OCI-LY1 (cell line): Measurements from ENCODE around the gene CXCL17.
"Not testable (repeated sequence)": the region's sequence is repeated elsewhere in the genome, so short reads cannot be mapped to it uniquely, and the experiment has no call there.

Experiments used
- H2AFZ ChIP-seq: fragments of 200-600 bp; sonication (generic), shearing (Covaris generic); 2 replicates; pipeline ENCODE4 v1.6.0; 2014; ENCODE audit warnings: antibody characterized with exemption, mild to moderate bottlenecking, low read length
- H3F3A ChIP-seq: fragments of 200-600 bp; sonication (generic), shearing (Covaris generic); 2 replicates; pipeline ENCODE4 v1.6.0; 2014; ENCODE audit warnings: mild to moderate bottlenecking, antibody characterized with exemption, low read length, moderate library complexity; ENCODE audit not compliant: insufficient read depth
- H3K27ac ChIP-seq: fragments of 200-600 bp; sonication (generic); 2 replicates; pipeline ENCODE4 v1.5.1; 2014; ENCODE audit warnings: low read length, mixed run types, mild to moderate bottlenecking, low read depth; ENCODE audit not compliant: poor library complexity, severe bottlenecking
- H3K27me3 ChIP-seq: fragments of 200-600 bp; sonication (generic); 2 replicates; pipeline ENCODE4 v1.6.0; 2014; ENCODE audit warnings: antibody characterized with exemption, mild to moderate bottlenecking, low read length, moderate library complexity; ENCODE audit not compliant: insufficient read depth
- H3K36me3 ChIP-seq: fragments of 200-600 bp; sonication (generic); 2 replicates; pipeline ENCODE4 v1.6.1; 2014; ENCODE audit warnings: mild to moderate bottlenecking, antibody characterized with exemption, low read length, moderate library complexity, mixed read lengths; ENCODE audit not compliant: insufficient read depth
- H3K4me1 ChIP-seq: fragments of 200-600 bp; sonication (generic); 2 replicates; pipeline ENCODE4 v1.5.1; 2014; ENCODE audit warnings: mild to moderate bottlenecking, low read length, moderate library complexity; ENCODE audit not compliant: insufficient read depth, severe bottlenecking
- H3K4me2 ChIP-seq: fragments of 200-600 bp; sonication (generic), shearing (Covaris generic); 2 replicates; pipeline ENCODE4 v1.6.1; 2014; ENCODE audit warnings: low read length
- H3K4me3 ChIP-seq: fragments of 200-600 bp; sonication (generic); 2 replicates; pipeline ENCODE4 v1.5.1; 2014; ENCODE audit warnings: low read length, low read depth, mild to moderate bottlenecking, mixed read lengths; ENCODE audit not compliant: poor library complexity, severe bottlenecking
- H3K79me2 ChIP-seq: fragments of 200-600 bp; shearing (Covaris generic); 2 replicates; pipeline ENCODE4 v1.6.1; 2016; ENCODE audit warnings: mixed run types, low read length, mixed read lengths; ENCODE audit not compliant: insufficient read depth
- H3K9ac ChIP-seq: fragments of 200-600 bp; sonication (generic), shearing (Covaris generic); 2 replicates; pipeline ENCODE4 v1.6.1; 2014; ENCODE audit warnings: mild to moderate bottlenecking, low read length, mixed read lengths
- H3K9me2 ChIP-seq: fragments of 200-600 bp; sonication (generic), shearing (Covaris generic); 2 replicates; pipeline ENCODE4 v1.6.1; 2014; ENCODE audit warnings: low read depth, mild to moderate bottlenecking, low read length, mixed read lengths
- H3K9me3 ChIP-seq: fragments of 200-600 bp; shearing (Covaris generic); 2 replicates; pipeline ENCODE4 v1.6.1; 2014; ENCODE audit warnings: low read length, mixed read lengths
- H4K20me1 ChIP-seq: fragments of 200-600 bp; sonication (generic), shearing (Covaris generic); 2 replicates; pipeline ENCODE4 v1.6.0; 2016; ENCODE audit warnings: mild to moderate bottlenecking, low read length; ENCODE audit not compliant: insufficient read depth
- CTCF ChIP-seq: fragments of 200-600 bp; sonication (generic), shearing (Covaris generic); IDR thresholded peaks from 2 replicates; pipeline ENCODE4 v1.5.1; 2017; ENCODE audit warnings: mild to moderate bottlenecking, antibody characterized with exemption, low read length, moderate library complexity, mixed read lengths
- EZH2 ChIP-seq: fragments of 200-600 bp; sonication (generic), shearing (Covaris generic); IDR thresholded peaks from 2 replicates; pipeline ENCODE4 v1.8.0; 2017; ENCODE audit warnings: borderline replicate concordance, mixed run types, mild to moderate bottlenecking, antibody characterized with exemption, low read length, moderate library complexity, mixed read lengths

CXCL17 gene

DNA sequence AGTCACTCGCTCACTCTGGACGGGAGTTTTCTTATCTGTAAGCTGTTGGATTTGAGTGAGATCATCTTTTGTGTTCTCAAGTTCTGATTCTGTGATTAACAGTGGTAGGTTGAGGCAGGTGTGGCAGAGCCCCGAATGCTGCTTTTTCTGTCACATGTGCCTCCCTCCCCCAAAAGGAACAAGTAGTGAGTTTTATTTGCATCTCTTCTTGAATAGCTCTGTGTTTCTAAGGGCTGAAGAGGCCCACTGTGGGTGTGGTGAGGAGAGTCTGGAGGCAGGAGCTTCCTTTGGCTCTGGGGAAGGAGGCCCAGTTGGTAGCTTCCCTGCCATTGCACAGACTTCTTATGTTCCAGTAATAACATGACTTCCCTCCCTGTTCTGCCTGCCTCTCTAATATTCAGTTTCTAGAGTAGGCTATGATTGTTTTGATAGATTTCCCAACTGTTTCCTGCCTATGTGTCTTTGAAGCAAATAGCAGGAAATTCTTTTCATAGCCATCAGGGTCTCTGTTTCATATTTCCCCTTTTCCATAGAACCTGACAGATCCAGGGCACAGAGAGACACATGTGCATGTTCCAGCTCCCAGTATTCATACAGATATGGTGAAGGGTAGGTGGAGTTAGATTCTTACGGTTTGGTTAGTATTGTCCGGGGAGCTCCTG, 23.9 kb upstream of the CXCL17 start:
- Histone ChIP-seq H3F3A (0 out of 2 replicates have a peak, but pooled peaks cover 3% of the 10 kb centered on the region), H3K79me2 (no peaks in the 10 kb centered on the region), H3K9me3 (no peaks in the 10 kb centered on the region), H3K9me2 (no peaks in the 10 kb centered on the region), H4K20me1 (no peaks in the 10 kb centered on the region), H3K27me3 (no peaks in the 10 kb centered on the region), H3K27ac (peak overlapping the region; percentile 99), H3K4me2 (peak overlapping the region; percentile 65), H3K4me3 (peak overlapping the region; percentile 18), H3K4me1 (peaks cover 75% of the 10 kb centered on the region), H3K9ac (peak overlapping the region; percentile 75), H2AFZ (no peak overlapping the region), H3K36me3 (no peaks in the 10 kb centered on the region)
- TF ChIP-seq CTCF (no peak), EZH2 (no peak)

- Histone ChIP-seq H3K4me1 (peaks cover 73% of the 10 kb centered on the region), H3K27ac (peak overlapping the region; percentile 99), H3K4me3 (peak overlapping the region; percentile 18), H3K36me3 (no peaks in the 10 kb centered on the region), H3K9me3 (no peaks in the 10 kb centered on the region), H3K79me2 (no peaks in the 10 kb centered on the region), H2AFZ (no peak overlapping the region), H3K27me3 (no peaks in the 10 kb centered on the region), H3F3A (0 out of 2 replicates have a peak, but pooled peaks cover 3% of the 10 kb centered on the region), H4K20me1 (no peaks in the 10 kb centered on the region), H3K4me2 (peak overlapping the region; percentile 65), H3K9ac (peak overlapping the region; percentile 75), H3K9me2 (no peaks in the 10 kb centered on the region)
- TF ChIP-seq EZH2 (no peak), CTCF (peak; percentile 55)
These were observed 23.1 kb upstream of the CXCL17 start for GRCh38 chr19:42465827-42466280.

DNA sequence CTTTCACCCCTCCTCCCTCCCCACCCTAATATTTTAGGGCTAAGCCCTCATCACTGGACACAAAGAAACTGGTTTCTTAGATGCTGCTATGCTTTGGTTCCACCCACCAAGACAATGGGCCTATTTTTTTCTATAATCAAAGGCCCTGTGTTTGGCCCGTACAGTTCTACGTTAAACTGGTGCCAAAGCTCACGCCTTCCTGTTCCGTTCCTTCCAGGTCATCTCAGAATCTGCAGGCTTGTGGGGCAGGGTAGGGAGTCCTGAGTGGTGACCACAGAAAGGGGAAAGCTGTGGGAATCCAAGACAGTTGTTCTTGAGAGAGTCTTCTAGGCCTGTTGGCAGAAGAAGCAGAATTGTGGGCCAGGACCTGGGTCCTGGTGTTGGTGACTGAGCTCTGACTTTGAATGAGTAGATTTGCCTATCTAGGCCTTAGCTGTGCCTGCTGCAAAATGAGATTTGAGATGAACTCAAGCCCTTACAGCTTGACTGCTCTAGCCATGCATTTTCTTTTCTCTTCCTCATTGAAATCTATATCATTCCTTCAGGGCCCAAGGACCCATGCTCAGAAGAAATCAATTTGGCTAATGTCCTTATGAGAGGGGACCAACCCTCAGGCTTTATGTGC, 19.1 kb upstream of the CXCL17 start:
- Histone ChIP-seq H3K79me2 (no peaks in the 10 kb centered on the region), H3K27me3 (no peaks in the 10 kb centered on the region), H3K4me3 (no peak overlapping the region), H3K4me2 (no peak overlapping the region), H2AFZ (no peak overlapping the region), H3F3A (0 out of 2 replicates have a peak, but pooled peaks cover 3% of the 10 kb centered on the region), H3K9ac (peak overlapping the region; percentile 11; the same call in 1 of the 2 replicates), H3K9me2 (no peaks in the 10 kb centered on the region), H3K36me3 (no peaks in the 10 kb centered on the region), H3K9me3 (no peaks in the 10 kb centered on the region), H3K27ac (peak overlapping the region; percentile 99), H4K20me1 (no peaks in the 10 kb centered on the region), H3K4me1 (peaks cover 48% of the 10 kb centered on the region)
- TF ChIP-seq EZH2: no peak
- TF ChIP-seq CTCF: no peak

GRCh38 chr19:42461231-42461630, 18.5 kb upstream of the CXCL17 start:
- not testable (repeated sequence) for H3K4me2 ChIP-seq, H3K4me3 ChIP-seq, H3K79me2 ChIP-seq, H3K9me2 ChIP-seq, H3K9ac ChIP-seq, H3K36me3 ChIP-seq, H3K9me3 ChIP-seq, H2AFZ ChIP-seq, H3K27me3 ChIP-seq, H3F3A ChIP-seq, H4K20me1 ChIP-seq
- Histone ChIP-seq H3K27ac (peak overlapping the region; percentile 99), H3K4me1 (peaks cover 43% of the 10 kb centered on the region)
